Bronchial epithelial cell (primary cell): ENCODE measurements around the gene RAX2. TPM values are rescaled to one million over a fixed set of nuclear protein-coding genes. Genes with fewer than 3 reads are reported as not detected.
A peak's percentile ranks its signal among the peaks of the same experiment; 100 is the strongest.

Experiments
- DNase-seq: peaks from one replicate; pipeline ENCODE4 v3.0.0-alpha.2; 2010; ENCODE audit warnings: low read depth
- FAIRE-seq: peaks from 2 replicates; lab custom pipeline; 2011; peaks lifted over from hg19 to GRCh38; lab: Jason Lieb, UNC
- H3K27me3 ChIP-seq: 2 replicates; pipeline ENCODE4 v1.5.1; 2011; ENCODE audit warnings: low read length; ENCODE audit not compliant: control insufficient read depth, insufficient read depth
- H3K36me3 ChIP-seq: 2 replicates; pipeline ENCODE4 v1.5.1; 2011; ENCODE audit warnings: low read length; ENCODE audit not compliant: control insufficient read depth, insufficient read depth
- H3K4me3 ChIP-seq: 2 replicates; pipeline ENCODE4 v1.5.1; 2011; ENCODE audit warnings: mild to moderate bottlenecking, low read depth, low read length, control low read depth
- CTCF ChIP-seq: IDR thresholded peaks from 2 replicates; pipeline ENCODE4 v1.5.1; 2011; ENCODE audit warnings: mild to moderate bottlenecking, moderate library complexity, low read length, control low read depth, inconsistent platforms; ENCODE audit not compliant: insufficient read depth, severe bottlenecking
- total RNA-seq: library from RNA; depleted of rRNA; stranded (reverse); fragments of >200 nt; gene quantifications from 2 replicates; pipeline ENCODE4 v1.2.1, GENCODE V29; 2014

The RAX2 gene
- total RNA-seq, 1 donor from 2014 or later: not detected

- no peak for FAIRE-seq
- H3K36me3 ChIP-seq: no peaks in the 10 kb centered on the region
- DNase-seq: no peak
- TF ChIP-seq CTCF: no peak
- no peak overlapping the region for H3K4me3 ChIP-seq
- peaks cover 5% of the 10 kb centered on the region for H3K27me3 ChIP-seq
Measured at GRCh38 chr19:3804429-3804828, 32.4 kb upstream of the RAX2 start.

GRCh38 chr19:3803986-3804385 lies 32.0 kb upstream of the RAX2 start:
- no peak for FAIRE-seq

DNA sequence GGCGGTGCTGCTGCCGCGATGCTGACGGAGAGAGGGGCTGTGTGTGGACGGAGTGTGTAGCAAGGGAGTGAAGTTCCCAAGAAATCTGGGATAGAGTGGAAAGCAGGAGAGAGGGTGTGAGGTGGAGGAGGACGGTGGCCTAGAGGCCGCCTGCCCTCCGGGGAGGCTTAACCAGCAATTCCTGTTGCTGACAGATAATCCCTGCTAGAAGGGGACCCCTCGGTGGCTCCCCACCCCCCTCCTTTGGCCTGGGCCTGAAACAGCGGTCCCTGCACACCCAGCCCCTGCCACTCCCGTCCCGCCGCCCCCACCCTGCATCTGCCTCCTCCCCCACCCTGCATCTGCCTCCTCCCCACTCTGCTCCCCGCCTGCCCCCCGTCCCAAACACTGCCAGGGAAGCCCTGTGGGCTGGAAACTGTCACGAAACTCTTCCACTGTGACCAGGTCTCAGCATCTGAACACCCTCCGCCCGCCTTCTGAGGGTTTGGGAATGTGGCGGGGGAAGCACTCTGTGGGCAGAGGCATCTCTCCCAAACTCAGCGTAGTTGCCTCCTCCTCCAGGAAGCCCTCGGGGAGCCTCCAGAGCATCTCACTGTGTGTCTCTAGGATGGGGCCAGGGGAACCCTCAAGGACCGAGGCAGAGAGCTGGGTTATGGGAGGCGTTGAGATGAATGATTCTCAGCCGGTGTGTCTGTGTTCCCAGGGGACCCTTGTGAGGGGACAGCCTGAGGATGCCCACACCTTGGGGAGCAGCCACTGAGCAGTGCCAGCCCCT lies 31.3 kb upstream of the RAX2 start:
- no peak for FAIRE-seq
- TF ChIP-seq CTCF: no peak
- H3K4me3 ChIP-seq: no peak overlapping the region
- H3K36me3 ChIP-seq: no peaks in the 10 kb centered on the region
- peaks cover 5% of the 10 kb centered on the region for H3K27me3 ChIP-seq
- no peak for DNase-seq

More at GRCh38 chr19:3803986-3804385, 32.0 kb upstream of the RAX2 start:
- H3K36me3 ChIP-seq: no peaks in the 10 kb centered on the region
- H3K27me3 ChIP-seq: peaks cover 5% of the 10 kb centered on the region
- no peak overlapping the region for H3K4me3 ChIP-seq
- DNase-seq: no peak
- no peak for TF ChIP-seq CTCF

- no peak overlapping the region for H3K4me3 ChIP-seq
- peak; percentile 4 for DNase-seq
Measured at GRCh38 chr19:3801412-3802096, 29.5 kb upstream of the RAX2 start.

DNA sequence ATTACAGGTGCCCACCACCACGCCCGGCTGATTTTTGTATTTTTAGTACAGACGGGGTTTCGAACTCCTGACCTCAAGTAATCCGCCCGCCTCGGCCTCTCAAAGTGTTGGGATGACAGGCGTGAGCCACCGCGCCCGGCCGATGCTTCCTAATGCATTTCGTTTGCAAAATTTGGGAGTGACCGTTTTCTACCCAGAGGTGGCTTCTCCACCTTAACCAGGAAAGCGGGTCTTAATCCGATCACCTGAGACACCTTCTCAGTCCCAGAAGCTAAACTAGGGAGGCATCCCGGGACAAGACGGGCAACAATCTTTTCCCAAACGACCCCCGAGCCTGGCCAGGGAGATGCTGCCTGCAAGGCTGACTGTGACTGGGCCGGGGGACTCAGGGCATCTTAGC lies 29.0 kb upstream of the RAX2 start:
- no peak for TF ChIP-seq CTCF
- Histone ChIP-seq H3K4me3 (no peak overlapping the region), H3K36me3 (no peaks in the 10 kb centered on the region), H3K27me3 (peaks cover 5% of the 10 kb centered on the region)
- no peak for DNase-seq
- FAIRE-seq: no peak

More at GRCh38 chr19:3801412-3802096, 29.5 kb upstream of the RAX2 start:
- Histone ChIP-seq H3K27me3 (peaks cover 5% of the 10 kb centered on the region), H3K36me3 (no peaks in the 10 kb centered on the region)
- no peak for FAIRE-seq
- TF ChIP-seq CTCF: peak; percentile 29
